HFF-Myc (cell line): ENCODE results near the gene COPZ1.

Source experiments
- DNase-seq: peaks from one replicate; pipeline ENCODE4 v3.0.0-alpha.2; 2011; ENCODE audit warnings: low read depth; ENCODE audit errors: extremely low read depth
- H3K4me3 ChIP-seq: replicated peaks from 2 replicates; pipeline ENCODE4 v1.5.1; 2011; ENCODE audit warnings: low read depth, mild to moderate bottlenecking, control low read depth, low read length
- CTCF ChIP-seq: IDR thresholded peaks from 2 replicates; pipeline ENCODE4 v1.5.1; 2012; ENCODE audit warnings: mild to moderate bottlenecking, low read depth, low read length, control low read depth; ENCODE audit errors: missing control alignments

Gene COPZ1

GRCh38 chr12:54333420-54334034 is 8.6 kb downstream of the COPZ1 start:
- H3K4me3 ChIP-seq, result no peak overlapping the region
- no peak for DNase-seq
- no peak for TF ChIP-seq CTCF

GRCh38 chr12:54337280-54337842 is 12.4 kb downstream of the COPZ1 start:
- DNase-seq, result no peak
- TF ChIP-seq CTCF, result no peak
- no peak overlapping the region for H3K4me3 ChIP-seq

- DNase-seq, result no peak
- TF ChIP-seq CTCF, result no peak
- no peak overlapping the region for H3K4me3 ChIP-seq
These were observed 13.1 kb downstream of the COPZ1 start for GRCh38 chr12:54337854-54338650.

- DNase-seq, result no peak
- no peak overlapping the region for H3K4me3 ChIP-seq
- TF ChIP-seq CTCF, result no peak
These were observed 13.9 kb downstream of the COPZ1 start for GRCh38 chr12:54338698-54339296.

DNA sequence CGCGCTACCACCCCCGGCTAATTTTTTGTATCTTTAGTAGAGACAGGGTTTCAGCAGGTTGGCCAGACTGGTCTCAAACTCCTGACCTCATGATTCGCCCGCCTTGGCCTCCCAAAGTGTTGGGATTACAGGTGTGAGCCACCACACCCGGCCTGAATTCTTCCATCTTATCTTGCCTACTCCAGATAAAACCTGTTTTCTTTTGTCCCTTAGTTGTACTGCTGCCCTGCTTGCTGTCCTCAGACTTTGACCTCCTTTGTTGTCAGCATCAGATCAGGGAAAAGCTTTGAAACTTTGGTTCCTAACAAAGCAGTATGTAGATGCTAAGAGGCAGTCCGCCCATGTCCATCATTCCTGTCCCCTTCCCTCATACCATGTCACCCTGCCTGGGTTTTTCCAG is 15.9 kb downstream of the COPZ1 start:
- DNase-seq, result no peak
- H3K4me3 ChIP-seq, result no peak overlapping the region
- no peak for TF ChIP-seq CTCF

- DNase-seq, result no peak
- no peak for TF ChIP-seq CTCF
- H3K4me3 ChIP-seq, result no peak overlapping the region
These were observed 16.7 kb downstream of the COPZ1 start for GRCh38 chr12:54341378-54342300.
